Activated CD4-positive, alpha-beta T cell treated with anti-CD3 and anti-CD28 coated beads, Interleukin-10, Interleukin-2, amounts not matched to agents 100 ng/mL and 50 ng/mL, durations not matched to agents 16 hours and 8 hours (primary cell): Measurements from ENCODE around the gene APAF1.

Experiments
- DNase-seq: peaks from one replicate; pipeline ENCODE4 v3.0.0-alpha.2; 2020

Gene APAF1

GRCh38 chr12:98763656-98764055, 118.6 kb downstream of the APAF1 start:
- DNase-seq = no peak

- DNase-seq = no peak
These were observed 122.2 kb downstream of the APAF1 start for GRCh38 chr12:98767248-98767647.

- no peak for DNase-seq
These were observed 124.0 kb downstream of the APAF1 start for GRCh38 chr12:98769068-98769467.

- DNase-seq = no peak
These were observed 125.1 kb downstream of the APAF1 start for GRCh38 chr12:98770230-98770629.

GRCh38 chr12:98771811-98772752, 127.0 kb downstream of the APAF1 start:
- DNase-seq = no peak

- DNase-seq = no peak
These were observed 127.7 kb downstream of the APAF1 start for GRCh38 chr12:98772818-98773217.

- no peak for DNase-seq
These were observed 135.2 kb downstream of the APAF1 start for GRCh38 chr12:98780261-98780660.

GRCh38 chr12:98783420-98783819, 138.3 kb downstream of the APAF1 start:
- DNase-seq = no peak
